ENCODE results near the gene NKD1. TPM values are rescaled to one million over a fixed set of nuclear protein-coding genes. Genes with fewer than 3 reads are reported as not detected.

NKD1 gene
- polyA plus RNA-seq, 4 donors = 10.3 to 13.1 (median 12.0) TPM

GRCh38 chr16:50537533-50538290 lies 10.5 kb upstream of the NKD1 start:
- no peak for DNase-seq (ENCODE audit: low read depth in 4 of 4, low spot score in 3 of 4)

DNA sequence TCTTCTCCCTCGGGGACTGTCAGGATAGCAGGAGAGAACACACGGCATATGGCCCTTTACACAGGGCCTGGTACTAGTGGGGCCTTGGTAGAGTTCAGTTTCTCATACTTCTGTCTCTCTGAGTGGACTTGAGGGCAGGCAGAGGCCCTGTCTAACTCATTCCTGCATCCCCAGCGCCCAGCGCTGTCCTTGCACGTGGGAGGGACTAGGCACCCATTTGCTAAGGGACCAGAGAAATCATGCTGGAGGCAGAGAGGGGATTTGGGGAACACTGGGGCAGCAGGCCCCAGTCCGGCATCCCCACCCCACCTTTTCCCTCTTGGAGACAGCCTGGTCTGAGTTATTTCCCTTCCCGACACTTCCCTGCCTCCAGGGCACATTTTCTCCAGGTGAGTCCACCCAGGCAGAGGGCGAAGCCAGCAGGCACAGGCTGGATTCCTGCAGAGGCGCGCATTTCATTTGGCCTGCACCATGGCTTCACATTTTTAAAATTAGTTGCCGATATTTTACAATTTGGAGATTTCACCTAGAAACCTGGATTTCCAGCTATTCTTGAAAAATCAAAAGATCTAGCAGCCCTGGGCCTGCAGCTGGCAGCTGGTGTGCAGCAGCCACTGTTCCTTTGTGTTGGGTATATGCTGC lies 9.7 kb upstream of the NKD1 start:
- no peak for DNase-seq (ENCODE audit: low read depth in 4 of 4, low spot score in 3 of 4)

GRCh38 chr16:50539053-50539695 lies 9.0 kb upstream of the NKD1 start:
- no peak for DNase-seq (ENCODE audit: low read depth in 4 of 4, low spot score in 3 of 4)

- DNase-seq (ENCODE audit: low read depth in 4 of 4, low spot score in 3 of 4) = no peak
Observed at GRCh38 chr16:50539822-50540710, 8.1 kb upstream of the NKD1 start.

DNA sequence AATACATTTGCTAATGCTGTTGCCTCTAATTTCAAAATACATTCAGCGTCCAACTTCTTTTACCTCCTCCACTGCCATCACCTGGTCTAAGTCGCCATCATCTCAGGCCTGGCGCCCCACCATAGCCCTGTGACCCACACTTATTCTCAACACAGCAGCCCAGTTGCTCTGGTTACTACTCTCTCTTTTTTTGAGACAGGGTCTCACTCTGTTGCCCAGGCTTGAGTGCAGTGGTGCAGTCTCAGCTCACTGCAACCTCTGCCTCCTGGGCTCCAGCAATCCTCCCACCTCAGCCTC lies 7.5 kb upstream of the NKD1 start:
- DNase-seq (ENCODE audit: low read depth in 4 of 4, low spot score in 3 of 4) = no peak

GRCh38 chr16:50542703-50543102 lies 5.5 kb upstream of the NKD1 start:
- DNase-seq (ENCODE audit: low read depth in 4 of 4, low spot score in 3 of 4) = no peak

DNA sequence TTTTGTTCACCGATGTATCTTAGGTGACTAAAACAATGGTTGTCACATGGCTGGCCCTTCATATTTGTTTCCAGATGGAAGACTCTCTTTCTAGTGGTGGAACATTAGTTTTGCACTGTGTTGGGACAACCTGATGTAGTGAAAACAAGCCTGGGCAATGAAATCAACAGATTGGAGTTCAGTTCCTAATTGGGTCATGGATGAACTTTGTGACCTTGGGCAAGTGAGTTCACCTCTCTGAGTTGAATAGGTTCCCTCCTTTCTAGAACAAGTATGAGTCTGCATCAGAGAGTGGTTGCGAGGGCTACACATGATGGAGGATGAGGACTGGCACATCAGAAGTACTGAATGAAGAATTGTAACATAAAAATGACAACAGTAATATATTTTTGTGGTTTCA lies 2.1 kb upstream of the NKD1 start:
- DNase-seq (ENCODE audit: low read depth in 4 of 4, low spot score in 3 of 4) = no peak

DNA sequence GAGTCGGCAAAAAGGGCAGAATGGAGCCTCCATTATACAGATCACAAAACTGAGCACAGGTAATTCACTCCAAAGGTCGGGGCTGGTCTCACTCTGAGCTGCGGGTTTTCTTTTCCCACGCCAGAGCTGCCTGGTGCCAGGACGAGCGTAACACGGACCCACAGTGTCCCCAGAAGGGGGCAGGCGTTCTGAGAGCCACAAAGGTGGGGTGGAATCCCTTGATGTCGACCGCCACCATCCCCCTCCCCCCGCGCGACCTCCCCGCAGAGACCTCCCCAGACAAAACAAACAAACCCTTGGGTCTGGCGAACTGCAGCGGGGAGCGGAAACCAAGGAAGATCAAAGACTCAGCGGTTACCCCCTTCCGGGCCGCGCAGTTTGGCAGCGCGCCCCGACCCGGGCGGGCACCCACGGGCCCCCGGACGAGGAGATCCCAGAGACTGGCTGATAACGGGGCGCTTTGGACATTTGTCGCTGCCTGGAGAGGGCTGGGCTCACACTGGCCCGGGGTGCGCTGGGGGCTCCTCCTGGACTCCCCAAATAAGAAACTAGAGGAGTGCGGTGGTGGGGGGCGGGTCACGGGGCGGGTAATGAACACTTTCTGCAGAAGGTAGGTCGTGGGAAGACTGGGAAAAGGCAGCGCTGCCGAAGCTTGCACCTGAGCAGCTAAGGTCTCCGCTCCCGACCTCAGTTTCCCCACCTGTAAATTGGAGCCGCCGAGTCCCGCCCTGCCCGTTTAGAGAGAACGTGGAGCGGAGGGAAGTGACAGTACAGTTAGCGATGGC lies 664 bp upstream of the NKD1 start:
- no peak for DNase-seq (ENCODE audit: low read depth in 4 of 4, low spot score in 3 of 4)

DNA sequence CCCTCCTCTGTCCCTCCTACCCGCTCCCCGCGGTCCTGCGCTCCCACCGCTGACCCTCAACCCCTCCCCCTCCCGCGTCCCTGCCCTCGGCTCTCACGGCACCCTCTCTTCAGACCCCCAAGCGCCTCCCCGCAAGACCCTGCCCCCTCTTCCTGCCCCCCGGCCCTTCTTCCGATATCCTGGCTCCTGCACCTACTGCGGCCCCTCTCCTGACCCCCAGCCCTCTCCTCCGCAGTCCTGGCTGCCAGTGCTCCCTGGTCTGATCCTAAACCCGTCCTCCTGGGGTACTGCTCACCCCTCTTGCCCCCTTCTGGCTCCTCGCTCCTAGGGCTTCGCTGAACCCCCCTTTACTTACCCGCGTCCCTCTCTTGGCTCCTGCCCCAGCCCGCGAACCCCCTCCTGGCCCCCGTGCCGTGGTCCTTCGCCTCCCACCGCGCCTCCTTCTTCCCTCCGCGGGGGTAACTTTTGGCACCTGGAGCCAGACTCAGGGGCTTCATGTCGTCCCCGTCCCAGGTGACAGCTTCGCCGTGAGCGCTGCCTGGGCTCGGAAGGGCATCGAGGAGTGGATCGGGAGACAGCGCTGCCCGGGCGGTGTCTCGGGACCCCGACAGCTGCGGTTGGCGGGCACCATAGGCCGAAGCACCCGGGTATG lies 839 bp downstream of the NKD1 start:
- no peak for DNase-seq (ENCODE audit: low read depth in 4 of 4, low spot score in 3 of 4)

DNA sequence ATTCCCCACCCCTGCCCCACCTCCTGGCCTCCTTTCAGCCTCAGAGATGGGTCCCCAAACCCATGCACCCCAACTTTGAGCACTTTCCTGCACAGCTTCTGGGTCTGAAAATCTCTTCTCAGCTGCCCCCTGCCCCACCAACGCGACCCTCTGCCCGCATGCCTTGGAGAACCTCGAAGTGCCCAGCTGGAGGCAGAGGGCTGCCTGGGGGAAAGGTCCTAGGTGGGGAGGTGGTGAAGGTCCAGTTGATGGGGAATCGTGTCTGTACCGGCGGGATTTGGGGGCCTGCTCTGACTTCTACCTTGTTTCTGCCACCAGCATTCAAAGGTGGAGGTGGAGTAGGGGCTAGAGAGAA lies 1.3 kb downstream of the NKD1 start:
- no peak for DNase-seq (ENCODE audit: low read depth in 4 of 4, low spot score in 3 of 4)

- DNase-seq (ENCODE audit: low read depth in 4 of 4, low spot score in 3 of 4) = no peak
Observed at GRCh38 chr16:50550035-50550434, 1.8 kb downstream of the NKD1 start.

- no peak for DNase-seq (ENCODE audit: low read depth in 4 of 4, low spot score in 3 of 4)
Observed at GRCh38 chr16:50550866-50551641, 2.9 kb downstream of the NKD1 start.

- DNase-seq (ENCODE audit: low read depth in 4 of 4, low spot score in 3 of 4) = no peak
Observed at GRCh38 chr16:50552476-50553101, 4.4 kb downstream of the NKD1 start.

GRCh38 chr16:50553182-50553710 lies 5.0 kb downstream of the NKD1 start:
- DNase-seq (ENCODE audit: low read depth in 4 of 4, low spot score in 3 of 4) = no peak

DNA sequence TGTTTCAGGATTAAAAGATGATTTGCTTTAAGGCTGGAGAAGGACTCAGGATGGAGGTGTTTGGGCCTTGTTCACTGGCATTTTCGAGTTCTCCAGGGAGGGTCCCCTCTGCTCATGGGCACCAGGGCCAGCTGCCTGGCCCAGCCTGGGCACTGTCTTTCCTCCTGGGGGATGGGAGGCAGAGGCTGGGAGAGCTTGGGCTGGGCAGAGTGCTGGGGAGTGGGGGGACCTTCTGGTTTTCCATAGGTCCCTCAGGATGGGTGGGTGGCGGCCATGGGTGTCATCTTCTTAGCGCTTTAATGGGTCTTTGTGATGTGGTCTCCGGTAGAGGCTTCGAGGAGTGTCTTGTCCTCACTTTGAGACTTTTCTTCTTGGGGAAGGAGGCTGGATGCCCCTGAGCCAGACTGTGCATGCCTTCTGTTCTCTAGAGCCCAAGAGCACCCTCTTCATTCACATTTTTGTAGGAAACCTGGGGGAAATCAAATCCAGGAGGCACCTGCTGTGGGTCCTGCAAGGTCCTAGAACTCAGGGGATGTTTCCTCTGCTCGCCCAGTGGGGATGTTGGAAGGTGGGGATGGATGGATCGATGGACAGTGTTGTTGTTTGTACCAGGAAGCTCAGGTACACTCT lies 5.7 kb downstream of the NKD1 start:
- DNase-seq (ENCODE audit: low read depth in 4 of 4, low spot score in 3 of 4) = no peak

GRCh38 chr16:50555269-50555875 lies 7.2 kb downstream of the NKD1 start:
- DNase-seq (ENCODE audit: low read depth in 4 of 4, low spot score in 3 of 4) = no peak

- no peak for DNase-seq (ENCODE audit: low read depth in 4 of 4, low spot score in 3 of 4)
Observed at GRCh38 chr16:50555952-50556673, 7.9 kb downstream of the NKD1 start.

Data from right renal pelvis (tissue), 4 donors.